Natural killer cell (primary cell): ENCODE data around the gene GSG1L. TPM values are rescaled to one million over a fixed set of nuclear protein-coding genes. Genes with fewer than 3 reads are reported as not detected.

Experiments
- ATAC-seq, 3 donors: fragments of 150-1000 bp in 2 of 3; fragments of 200-7000 bp in 1 of 3; cut with Tn5 transposase; 1 replicate in 1 of 3; 2 replicates in 2 of 3; pipeline ENCODE4 v1.10.0; 2021; ENCODE audit warnings: mild to moderate bottlenecking in 2 of 3, moderate library complexity in 2 of 3
- DNase-seq, 2 donors: peaks; one replicate each; pipeline versions ENCODE4 v3.0.0 to v3.0.0-alpha.2; 2013 to 2021; ENCODE audit warnings: mixed read lengths in 1 of 2
- H3K27ac ChIP-seq: one replicate; pipeline ENCODE4 v1.5.1; 2013; ENCODE audit warnings: mild to moderate bottlenecking, low read length
- H3K27me3 ChIP-seq: one replicate; pipeline ENCODE4 v1.6.1; 2013; ENCODE audit warnings: low read length; ENCODE audit not compliant: control insufficient read depth, insufficient read depth
- H3K36me3 ChIP-seq: one replicate; pipeline ENCODE4 v1.6.1; 2013; ENCODE audit warnings: low read length; ENCODE audit not compliant: control insufficient read depth, insufficient read depth
- H3K4me1 ChIP-seq: one replicate; pipeline ENCODE4 v1.6.1; 2013; ENCODE audit warnings: low read length; ENCODE audit not compliant: control insufficient read depth, insufficient read depth
- H3K4me3 ChIP-seq: one replicate; pipeline ENCODE4 v1.5.1; 2013; ENCODE audit warnings: low read length
- H3K9me3 ChIP-seq: one replicate; pipeline ENCODE4 v1.6.1; 2013; ENCODE audit warnings: low read length; ENCODE audit not compliant: control insufficient read depth, insufficient read depth
- H3K27ac Mint-ChIP-seq, 2 donors: one replicate each; pipeline ENCODE4 v1.8.0; 2022; ENCODE audit warnings: mild to moderate bottlenecking in 2 of 2, mixed read lengths in 2 of 2, moderate library complexity in 1 of 2
- H3K27me3 Mint-ChIP-seq, 2 donors: one replicate each; pipeline ENCODE4 v1.8.0; 2022; ENCODE audit warnings: low read depth in 2 of 2, mixed read lengths in 2 of 2
- H3K36me3 Mint-ChIP-seq: one replicate; pipeline ENCODE4 v1.8.0; 2022; ENCODE audit warnings: mixed read lengths
- H3K4me1 Mint-ChIP-seq, 2 donors: one replicate each; pipeline ENCODE4 v1.8.0; 2022; ENCODE audit warnings: mixed read lengths in 2 of 2
- H3K4me3 Mint-ChIP-seq: one replicate; pipeline ENCODE4 v1.8.0; 2022; ENCODE audit warnings: mild to moderate bottlenecking, moderate library complexity, mixed read lengths
- H3K9me3 Mint-ChIP-seq, 2 donors: one replicate each; pipeline ENCODE4 v1.8.0; 2022; ENCODE audit warnings: mixed read lengths in 2 of 2
- WGBS: methylation state at CpG from one replicate; pipeline ENCODE4 v1.1.7; 2013; ENCODE audit warnings: missing lambda C conversion rate; ENCODE audit not compliant: insufficient coverage; 5-methylcytosine and 5-hydroxymethylcytosine counted together
- intact Hi-C: fragments of 100-400 bp; cut with micrococcal nuclease; formaldehyde crosslinking; loops from one replicate; pipeline ENCODE4 v1.14.2; 2022
- total RNA-seq, 4 donors: library from RNA; stranded (reverse); fragments of 120-200 nt in 1 of 4; gene quantifications; one replicate each; pipeline versions ENCODE4 v1.2.3 to v1.2.4, GENCODE V29; 2013 to 2022
- TF ChIP-seq, protein P1 (sequence below): fragments of 200-600 bp; IDR thresholded peaks from one replicate; pipeline ENCODE4 v1.8.0; 2022; ENCODE audit warnings: antibody characterized with exemption

The GSG1L gene
- total RNA-seq, 3 donors from 2014 or later (not counting 1 experiment from before 2014, with no cell fraction given): 0.25 TPM; not detected in 2

- Mint-ChIP-seq H3K4me1 (peaks cover 0 to 9% of the 10 kb centered on the region in 2 donors), H3K4me3 (no peak overlapping the region), H3K36me3 (no peaks in the 10 kb centered on the region), H3K9me3 (no peaks in the 10 kb centered on the region), H3K27me3 (no peaks in the 10 kb centered on the region), H3K27ac (no peak overlapping the region)
- intact Hi-C loops: no loop called here
- WGBS: 98% methylated on average over 7 of the region's 7 CpGs
- Histone ChIP-seq H3K27ac (no peak overlapping the region), H3K4me1 (no peaks in the 10 kb centered on the region), H3K9me3 (no peaks in the 10 kb centered on the region), H3K36me3 (peaks cover 28% of the 10 kb centered on the region), H3K27me3 (no peaks in the 10 kb centered on the region), H3K4me3 (no peak overlapping the region)
- ATAC-seq: no peak
- DNase-seq: no peak
- TF ChIP-seq, protein P1, sequence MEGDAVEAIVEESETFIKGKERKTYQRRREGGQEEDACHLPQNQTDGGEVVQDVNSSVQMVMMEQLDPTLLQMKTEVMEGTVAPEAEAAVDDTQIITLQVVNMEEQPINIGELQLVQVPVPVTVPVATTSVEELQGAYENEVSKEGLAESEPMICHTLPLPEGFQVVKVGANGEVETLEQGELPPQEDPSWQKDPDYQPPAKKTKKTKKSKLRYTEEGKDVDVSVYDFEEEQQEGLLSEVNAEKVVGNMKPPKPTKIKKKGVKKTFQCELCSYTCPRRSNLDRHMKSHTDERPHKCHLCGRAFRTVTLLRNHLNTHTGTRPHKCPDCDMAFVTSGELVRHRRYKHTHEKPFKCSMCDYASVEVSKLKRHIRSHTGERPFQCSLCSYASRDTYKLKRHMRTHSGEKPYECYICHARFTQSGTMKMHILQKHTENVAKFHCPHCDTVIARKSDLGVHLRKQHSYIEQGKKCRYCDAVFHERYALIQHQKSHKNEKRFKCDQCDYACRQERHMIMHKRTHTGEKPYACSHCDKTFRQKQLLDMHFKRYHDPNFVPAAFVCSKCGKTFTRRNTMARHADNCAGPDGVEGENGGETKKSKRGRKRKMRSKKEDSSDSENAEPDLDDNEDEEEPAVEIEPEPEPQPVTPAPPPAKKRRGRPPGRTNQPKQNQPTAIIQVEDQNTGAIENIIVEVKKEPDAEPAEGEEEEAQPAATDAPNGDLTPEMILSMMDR: no peak
Measured at GRCh38 chr16:27767081-27767480, 296.4 kb downstream of the GSG1L start.

- peaks cover 0 to 9% of the 10 kb centered on the region in 2 donors for H3K4me1 Mint-ChIP-seq
- DNase-seq (no peak), ATAC-seq (no peak)
- H3K4me3 Mint-ChIP-seq: no peak overlapping the region
- TF ChIP-seq, protein P1: no peak
- no peaks in the 10 kb centered on the region for H3K27me3 ChIP-seq
- WGBS: 97% methylated on average over 21 of the region's 21 CpGs
- peaks cover 23% of the 10 kb centered on the region for H3K36me3 ChIP-seq
- no peaks in the 10 kb centered on the region for H3K36me3 Mint-ChIP-seq
- intact Hi-C loops: no loop called here
- H3K27ac ChIP-seq: no peak overlapping the region
- H3K9me3 Mint-ChIP-seq: no peaks in the 10 kb centered on the region
- no peak overlapping the region for H3K4me3 ChIP-seq
- H3K4me1 ChIP-seq: no peaks in the 10 kb centered on the region
- no peaks in the 10 kb centered on the region for H3K9me3 ChIP-seq
- no peak overlapping the region for H3K27ac Mint-ChIP-seq
- H3K27me3 Mint-ChIP-seq: no peaks in the 10 kb centered on the region
Measured at GRCh38 chr16:27766236-27766925, 297.1 kb downstream of the GSG1L start.

DNA sequence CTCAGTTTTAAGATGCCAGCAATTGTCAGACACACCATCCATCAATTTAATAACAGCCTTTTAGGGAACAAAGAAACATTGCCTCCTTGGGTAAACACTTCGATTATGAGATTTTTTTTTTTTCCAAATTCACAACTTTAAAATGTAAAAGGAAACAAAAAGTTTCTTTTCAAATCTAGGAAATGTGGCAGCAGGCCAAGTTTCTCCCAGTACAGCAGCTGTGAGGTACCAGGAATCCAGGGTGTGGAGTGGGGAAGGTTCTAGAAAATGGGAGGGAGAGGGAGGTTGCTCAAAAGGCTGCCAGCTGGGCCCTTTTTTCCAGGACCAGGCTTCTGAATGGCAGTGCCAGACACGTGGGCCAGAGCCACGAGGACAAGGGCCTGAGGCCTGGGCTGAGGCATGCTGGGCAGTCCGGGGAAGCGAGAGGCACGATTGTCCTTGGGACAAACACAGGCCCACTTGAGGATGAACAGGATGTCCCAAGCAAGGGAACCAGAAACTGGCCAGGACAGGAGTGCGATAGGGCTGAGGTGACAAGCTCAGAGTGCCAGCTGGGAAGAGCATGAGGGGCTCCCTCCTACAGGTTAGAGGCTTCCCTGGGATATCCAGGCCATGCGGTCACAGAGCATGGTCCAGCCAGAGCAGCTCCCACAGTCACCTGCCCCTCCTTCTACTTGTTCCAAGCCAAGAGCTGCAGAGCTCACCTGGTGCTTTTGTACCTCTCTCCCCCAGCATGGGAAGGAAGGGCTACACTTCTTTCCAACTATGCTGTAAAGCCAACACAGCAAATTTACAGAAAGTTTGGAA, 298.4 kb downstream of the GSG1L start:
- ATAC-seq: no peak
- Mint-ChIP-seq H3K4me1 (peaks cover 4 to 17% of the 10 kb centered on the region in 2 donors), H3K27me3 (no peaks in the 10 kb centered on the region), H3K4me3 (no peak overlapping the region), H3K27ac (no peak overlapping the region), H3K36me3 (no peaks in the 10 kb centered on the region), H3K9me3 (no peaks in the 10 kb centered on the region)
- peaks cover 16% of the 10 kb centered on the region for H3K36me3 ChIP-seq
- H3K4me1 ChIP-seq: peaks cover under 1% of the 10 kb centered on the region
- no peak overlapping the region for H3K27ac ChIP-seq
- H3K4me3 ChIP-seq: no peak overlapping the region
- 95% methylated on average over 7 of the region's 8 CpGs for WGBS
- H3K27me3 ChIP-seq: no peaks in the 10 kb centered on the region
- H3K9me3 ChIP-seq: no peaks in the 10 kb centered on the region
- intact Hi-C loops: no loop called here
- TF ChIP-seq, protein P1: no peak
- DNase-seq: no peak
